Neuron (in vitro differentiated cells): ENCODE results near the gene TMEM178B.

Source experiments
- H2AFZ ChIP-seq: one replicate; pipeline ENCODE4 v1.6.1; 2013; ENCODE audit warnings: low read depth, mild to moderate bottlenecking, inconsistent platforms, low read length, moderate library complexity
- H3K27me3 ChIP-seq: one replicate; pipeline ENCODE4 v1.6.1; 2013; ENCODE audit warnings: low read length; ENCODE audit not compliant: insufficient read depth
- H3K36me3 ChIP-seq: one replicate; pipeline ENCODE4 v1.6.1; 2013; ENCODE audit warnings: low read length; ENCODE audit not compliant: insufficient read depth
- H3K4me1 ChIP-seq: one replicate; pipeline ENCODE4 v1.6.1; 2013; ENCODE audit warnings: low read length; ENCODE audit not compliant: insufficient read depth
- H3K4me3 ChIP-seq: 2 replicates; pipeline ENCODE4 v1.5.1; 2013; ENCODE audit warnings: mild to moderate bottlenecking, low read length, moderate library complexity
- H3K9me3 ChIP-seq: one replicate; pipeline ENCODE4 v1.6.1; 2013; ENCODE audit warnings: low read length

TMEM178B gene

DNA sequence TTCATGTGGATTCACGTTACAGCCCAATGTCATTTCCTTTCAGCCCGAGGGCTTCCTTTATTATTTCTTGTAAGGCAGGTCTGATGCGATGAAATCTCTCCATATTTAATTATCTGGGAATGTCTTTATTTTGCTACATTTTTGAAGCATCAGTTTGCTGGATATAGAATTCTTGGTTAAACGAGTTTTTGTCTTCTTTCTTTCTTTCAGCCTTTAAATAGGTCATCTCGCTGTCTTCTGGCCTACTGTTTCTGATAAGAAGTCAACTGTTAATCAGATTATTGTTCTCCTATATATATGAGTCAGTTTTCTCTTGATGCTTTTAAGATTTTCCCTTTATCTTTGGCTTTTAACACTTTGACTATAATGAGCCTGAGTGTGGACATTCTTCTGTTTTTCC, 184.7 kb downstream of the TMEM178B start:
- Histone ChIP-seq H2AFZ (no peak overlapping the region), H3K36me3 (no peaks in the 10 kb centered on the region), H3K9me3 (no peaks in the 10 kb centered on the region), H3K27me3 (no peaks in the 10 kb centered on the region), H3K4me3 (no peak overlapping the region), H3K4me1 (peaks cover 19% of the 10 kb centered on the region)

DNA sequence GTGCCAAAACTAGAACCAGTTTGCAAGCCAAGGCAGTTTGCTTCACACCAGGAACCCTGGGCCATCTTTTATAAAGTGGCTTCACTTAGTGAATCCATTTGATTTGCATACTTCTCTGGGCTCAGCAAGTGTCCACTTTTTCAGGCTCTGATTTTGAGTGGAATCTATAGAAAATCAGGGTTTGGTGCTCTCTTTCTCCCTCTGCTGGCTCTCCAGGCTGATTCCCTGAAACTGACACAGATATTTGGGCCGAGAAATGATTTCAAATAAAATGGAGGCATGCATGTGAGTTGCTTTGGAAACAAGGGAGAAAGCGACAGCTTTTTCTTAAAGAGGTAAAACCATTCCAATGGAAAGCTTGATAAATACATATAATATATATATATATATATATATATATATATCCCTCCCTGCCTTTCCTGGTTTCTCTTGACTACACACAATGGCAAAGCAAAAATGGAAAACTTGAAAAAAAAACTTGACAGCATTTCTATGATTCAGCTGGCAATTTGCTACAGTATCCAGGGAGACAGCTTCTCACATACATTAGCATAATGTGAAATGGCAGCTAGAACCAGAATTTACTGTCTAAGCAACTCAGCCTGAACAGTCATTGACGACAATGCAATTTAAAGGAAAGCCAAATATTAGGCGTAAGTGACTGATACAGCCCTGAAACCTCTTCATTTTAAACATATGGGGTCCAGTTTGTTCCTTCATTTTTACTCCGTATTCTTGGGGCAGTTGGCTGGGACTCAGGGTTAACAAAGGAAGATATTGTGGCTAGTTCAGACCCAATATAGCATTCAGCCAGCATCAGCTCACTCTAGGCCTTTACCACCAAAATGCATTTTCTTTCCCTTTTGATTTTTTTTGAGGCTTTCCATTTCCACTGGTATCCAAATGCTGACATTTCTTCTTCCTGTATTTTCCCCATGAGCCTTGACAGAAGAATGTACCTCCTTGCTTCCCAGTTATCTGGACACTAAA, 188.5 kb downstream of the TMEM178B start:
- H3K36me3 ChIP-seq = no peaks in the 10 kb centered on the region
- H2AFZ ChIP-seq = peak overlapping the region; percentile 32
- no peaks in the 10 kb centered on the region for H3K27me3 ChIP-seq
- H3K4me1 ChIP-seq = peaks cover 23% of the 10 kb centered on the region
- no peaks in the 10 kb centered on the region for H3K9me3 ChIP-seq
- H3K4me3 ChIP-seq = no peak overlapping the region

DNA sequence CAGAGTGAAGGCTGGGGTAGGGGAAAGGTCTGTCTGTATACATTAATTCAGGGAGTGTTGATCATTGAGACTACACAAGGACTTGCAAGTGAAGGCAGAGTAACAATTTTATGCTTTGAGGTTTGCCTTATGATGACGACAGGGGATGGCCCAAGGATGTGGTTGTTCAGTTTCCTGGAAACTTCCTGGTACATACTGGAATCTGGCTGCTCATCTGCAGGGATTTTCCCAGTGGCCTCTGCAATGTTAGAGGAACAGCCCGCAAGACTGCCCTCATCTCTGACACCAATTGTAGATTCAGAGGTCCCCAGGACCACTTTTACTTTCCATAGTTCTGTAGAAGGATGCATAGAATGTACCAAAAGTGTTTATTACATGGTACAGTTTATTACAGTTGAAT, 189.6 kb downstream of the TMEM178B start:
- Histone ChIP-seq H3K27me3 (no peaks in the 10 kb centered on the region), H3K36me3 (no peaks in the 10 kb centered on the region), H3K4me1 (peaks cover 23% of the 10 kb centered on the region), H3K4me3 (no peak overlapping the region), H2AFZ (no peak overlapping the region), H3K9me3 (no peaks in the 10 kb centered on the region)

DNA sequence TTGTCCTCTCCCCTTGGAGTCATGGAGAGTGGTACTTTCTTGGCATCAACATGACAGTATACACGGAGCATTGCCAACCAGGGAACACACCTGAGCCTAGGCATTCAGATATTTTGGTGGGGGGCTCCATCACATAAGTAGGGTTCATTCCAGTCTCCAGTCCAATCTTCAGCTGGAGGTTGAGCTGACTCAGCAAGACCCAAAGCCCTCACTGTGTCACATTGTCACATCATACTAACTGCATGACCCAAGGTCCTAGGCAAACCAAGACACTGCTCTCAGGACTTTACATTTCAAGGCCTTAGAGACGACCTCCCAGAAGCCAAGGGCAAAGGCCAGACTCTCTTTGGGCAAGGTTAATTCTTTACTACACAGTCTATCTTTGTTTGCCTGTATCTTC, 190.1 kb downstream of the TMEM178B start:
- Histone ChIP-seq H3K27me3 (no peaks in the 10 kb centered on the region), H3K4me3 (no peak overlapping the region), H3K4me1 (peaks cover 23% of the 10 kb centered on the region), H3K9me3 (no peaks in the 10 kb centered on the region), H2AFZ (no peak overlapping the region), H3K36me3 (no peaks in the 10 kb centered on the region)

DNA sequence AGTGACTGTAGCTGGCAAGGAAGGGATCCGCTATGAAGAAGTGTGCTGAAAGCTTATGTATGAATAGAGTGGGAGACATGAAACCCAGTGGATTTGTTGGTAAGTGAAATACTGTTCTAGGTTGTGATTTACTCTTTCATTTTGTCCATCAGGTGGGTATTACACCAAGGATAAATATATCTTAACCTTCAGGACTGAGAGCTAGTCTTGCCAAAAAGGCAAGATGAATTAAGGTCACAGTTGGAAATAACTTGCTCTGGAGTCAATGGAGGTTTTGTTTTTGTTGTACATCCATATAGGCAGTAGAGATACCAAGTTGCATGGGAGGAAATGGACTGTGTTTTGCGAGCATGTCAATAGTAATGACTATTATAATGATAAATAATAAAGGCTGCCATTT, 190.6 kb downstream of the TMEM178B start:
- H3K36me3 ChIP-seq = no peaks in the 10 kb centered on the region
- no peaks in the 10 kb centered on the region for H3K9me3 ChIP-seq
- H3K4me3 ChIP-seq = no peak overlapping the region
- H2AFZ ChIP-seq = no peak overlapping the region
- H3K4me1 ChIP-seq = peaks cover 23% of the 10 kb centered on the region
- H3K27me3 ChIP-seq = no peaks in the 10 kb centered on the region

DNA sequence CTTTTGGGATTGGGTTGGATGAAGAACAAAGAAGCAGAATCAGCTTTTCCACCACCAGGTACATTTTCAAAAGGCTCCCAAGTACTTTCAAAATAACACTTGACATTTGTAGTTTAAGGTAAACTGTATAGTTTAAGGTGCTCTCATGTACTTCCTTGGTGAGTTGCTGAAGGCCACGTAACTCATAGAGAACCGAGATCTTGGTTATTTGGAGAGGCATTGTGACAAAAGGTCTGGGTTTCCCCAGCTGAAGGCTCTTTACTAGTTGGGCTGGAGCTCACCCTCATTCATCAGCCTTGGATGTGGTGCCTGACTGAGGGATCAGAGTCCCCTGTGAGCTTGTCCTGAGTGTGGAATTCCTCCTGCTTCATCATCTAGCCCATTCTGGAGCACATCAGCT, 191.8 kb downstream of the TMEM178B start:
- H3K4me1 ChIP-seq = peaks cover 23% of the 10 kb centered on the region
- no peak overlapping the region for H2AFZ ChIP-seq
- no peaks in the 10 kb centered on the region for H3K27me3 ChIP-seq
- H3K9me3 ChIP-seq = no peaks in the 10 kb centered on the region
- H3K36me3 ChIP-seq = no peaks in the 10 kb centered on the region
- H3K4me3 ChIP-seq = no peak overlapping the region

DNA sequence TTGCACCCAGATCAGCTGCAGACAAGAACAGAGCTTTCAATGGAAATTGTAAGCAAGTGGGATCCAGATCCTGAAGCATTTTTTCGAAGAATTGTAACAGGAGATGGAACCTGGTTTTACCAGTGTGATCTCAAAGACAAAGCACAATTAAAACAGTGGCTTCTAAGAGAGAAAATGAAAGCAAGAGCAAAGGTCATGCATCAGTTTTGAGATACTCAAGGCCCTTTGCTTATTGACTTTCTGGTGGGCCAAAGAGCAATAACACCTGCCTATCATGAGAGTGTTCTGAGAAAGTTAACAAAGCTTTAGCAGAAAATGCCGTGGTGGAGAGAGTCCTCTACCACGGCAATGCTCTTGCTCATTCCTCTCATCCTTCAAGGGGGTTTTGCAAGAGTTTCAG, 194.8 kb downstream of the TMEM178B start:
- H2AFZ ChIP-seq = no peak overlapping the region
- no peaks in the 10 kb centered on the region for H3K36me3 ChIP-seq
- H3K4me1 ChIP-seq = peaks cover 4% of the 10 kb centered on the region
- no peak overlapping the region for H3K4me3 ChIP-seq
- H3K27me3 ChIP-seq = no peaks in the 10 kb centered on the region
- no peaks in the 10 kb centered on the region for H3K9me3 ChIP-seq

DNA sequence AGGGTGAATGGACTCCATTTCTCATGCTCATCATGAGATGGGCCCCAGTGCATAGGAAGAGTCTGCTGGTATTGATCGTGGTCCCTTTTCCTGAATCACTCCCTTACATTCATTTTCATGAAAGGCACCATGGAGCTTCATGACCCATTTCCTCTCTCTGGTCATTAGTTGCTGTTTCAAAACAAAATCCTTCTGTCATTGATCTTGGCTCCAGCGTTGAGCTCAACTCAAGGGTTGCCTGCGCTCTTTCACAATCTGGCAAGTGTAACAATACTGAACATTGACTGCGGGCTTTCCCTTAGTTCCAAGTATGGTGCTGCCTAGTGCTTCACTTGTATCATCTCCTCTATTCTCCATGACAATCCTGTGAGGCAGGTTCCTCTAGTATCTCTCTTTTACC, 197.6 kb downstream of the TMEM178B start:
- Histone ChIP-seq H3K4me1 (no peaks in the 10 kb centered on the region), H3K9me3 (no peaks in the 10 kb centered on the region), H3K4me3 (no peak overlapping the region), H2AFZ (no peak overlapping the region), H3K36me3 (no peaks in the 10 kb centered on the region), H3K27me3 (no peaks in the 10 kb centered on the region)

DNA sequence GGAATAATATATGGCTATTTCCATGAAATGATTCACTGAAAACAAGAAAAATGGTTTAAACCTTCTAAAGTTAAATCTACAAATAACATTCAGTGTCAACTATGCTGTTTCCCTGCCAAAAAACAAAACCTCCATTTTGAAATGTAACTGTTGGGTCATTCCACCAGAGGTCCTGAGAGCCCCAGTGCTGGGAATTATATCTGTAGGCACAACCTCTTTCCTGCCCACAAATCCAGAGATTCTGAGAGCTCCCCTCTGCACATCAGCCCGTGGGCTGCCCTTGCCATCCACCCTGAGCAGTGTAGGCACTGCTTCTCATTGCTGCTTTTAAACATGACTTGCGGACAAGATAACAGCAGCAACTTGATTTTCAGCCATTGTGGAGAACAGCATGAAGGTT, 198.6 kb downstream of the TMEM178B start:
- Histone ChIP-seq H2AFZ (no peak overlapping the region), H3K27me3 (no peaks in the 10 kb centered on the region), H3K4me1 (no peaks in the 10 kb centered on the region), H3K4me3 (no peak overlapping the region), H3K9me3 (no peaks in the 10 kb centered on the region), H3K36me3 (no peaks in the 10 kb centered on the region)

DNA sequence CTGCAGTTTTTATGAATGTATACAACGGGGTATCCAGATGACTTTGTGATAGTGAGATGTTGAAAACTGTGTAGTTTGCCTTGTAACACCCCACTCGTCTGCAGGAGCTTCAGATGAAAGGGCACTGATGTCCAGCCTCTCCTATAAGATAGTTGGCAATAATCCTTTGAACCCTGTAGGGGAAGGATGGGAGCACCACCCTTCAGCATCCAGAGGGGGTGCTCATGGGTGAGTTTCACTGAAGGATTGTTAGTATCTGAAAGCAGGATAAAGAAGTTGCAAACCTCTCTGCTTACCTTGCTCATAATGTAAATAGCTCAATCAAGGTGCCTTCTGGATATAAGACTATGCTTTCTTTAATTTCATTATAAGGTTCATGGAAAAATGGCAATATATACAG, 201.5 kb downstream of the TMEM178B start:
- no peaks in the 10 kb centered on the region for H3K4me1 ChIP-seq
- H3K4me3 ChIP-seq = no peak overlapping the region
- H3K27me3 ChIP-seq = no peaks in the 10 kb centered on the region
- H3K36me3 ChIP-seq = no peaks in the 10 kb centered on the region
- H3K9me3 ChIP-seq = no peaks in the 10 kb centered on the region
- no peak overlapping the region for H2AFZ ChIP-seq

DNA sequence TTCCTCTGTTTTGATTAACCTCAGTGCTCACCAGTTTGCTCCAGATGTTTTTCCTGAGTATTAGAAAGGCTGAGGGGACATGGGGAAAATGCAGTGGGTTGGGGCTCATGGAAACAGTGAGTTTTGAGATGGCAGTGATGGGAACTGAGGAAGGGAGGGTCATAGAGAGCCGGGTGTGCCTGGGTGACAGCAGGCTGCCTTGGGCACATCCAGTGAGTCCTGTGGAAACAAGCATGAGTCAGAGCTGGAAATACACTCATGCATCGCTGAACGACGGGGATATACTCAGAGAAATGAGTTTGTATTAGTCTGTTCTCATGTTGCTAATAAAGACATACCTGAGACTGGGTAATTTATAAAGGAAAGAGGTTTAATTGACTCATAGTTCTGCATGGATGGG, 202.2 kb downstream of the TMEM178B start:
- Histone ChIP-seq H3K36me3 (no peaks in the 10 kb centered on the region), H3K4me3 (no peak overlapping the region), H2AFZ (no peak overlapping the region), H3K27me3 (no peaks in the 10 kb centered on the region), H3K9me3 (no peaks in the 10 kb centered on the region), H3K4me1 (no peaks in the 10 kb centered on the region)

DNA sequence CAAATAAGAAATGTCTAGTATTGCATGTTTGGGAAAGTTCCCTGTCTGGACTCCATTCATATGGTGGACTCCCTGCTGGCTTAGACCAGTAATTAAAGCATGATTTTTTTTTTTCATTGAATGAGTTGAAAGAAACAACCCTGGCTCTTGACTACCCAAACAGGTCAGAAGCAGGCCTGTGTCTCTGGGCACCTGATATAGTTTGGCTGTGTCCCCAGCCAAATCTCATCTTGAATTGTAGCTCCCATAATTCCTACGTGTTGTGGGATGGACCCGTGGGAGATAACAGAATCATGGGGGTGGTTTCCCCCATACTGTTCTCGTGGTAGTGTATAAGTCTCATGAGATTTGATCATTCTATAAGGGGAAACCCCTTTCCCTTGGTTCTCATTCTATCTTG, 206.2 kb downstream of the TMEM178B start:
- H3K36me3 ChIP-seq = no peaks in the 10 kb centered on the region
- no peaks in the 10 kb centered on the region for H3K27me3 ChIP-seq
- H3K4me1 ChIP-seq = no peaks in the 10 kb centered on the region
- no peak overlapping the region for H2AFZ ChIP-seq
- no peak overlapping the region for H3K4me3 ChIP-seq
- no peaks in the 10 kb centered on the region for H3K9me3 ChIP-seq

DNA sequence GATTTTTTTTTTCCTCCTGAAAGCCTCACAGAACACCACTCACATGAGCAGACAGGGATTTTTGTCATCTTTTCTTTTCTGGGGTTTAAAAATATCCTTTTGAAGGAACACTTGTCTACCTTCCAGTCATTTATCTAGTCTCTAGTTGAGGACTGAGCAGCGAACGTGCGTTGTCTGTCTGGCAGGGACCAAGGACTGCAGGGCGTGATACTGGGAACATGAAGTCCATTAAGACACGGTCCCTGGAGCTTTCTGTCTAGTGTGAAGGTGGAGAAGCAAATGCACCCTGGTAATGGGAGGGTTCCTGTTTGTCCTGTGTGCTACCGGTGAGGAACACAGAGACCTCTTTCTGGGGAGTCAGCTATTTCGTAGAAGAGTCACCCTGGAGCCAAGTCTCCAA, 207.4 kb downstream of the TMEM178B start:
- no peak overlapping the region for H3K4me3 ChIP-seq
- H2AFZ ChIP-seq = no peak overlapping the region
- no peaks in the 10 kb centered on the region for H3K36me3 ChIP-seq
- no peaks in the 10 kb centered on the region for H3K9me3 ChIP-seq
- H3K27me3 ChIP-seq = no peaks in the 10 kb centered on the region
- no peaks in the 10 kb centered on the region for H3K4me1 ChIP-seq

DNA sequence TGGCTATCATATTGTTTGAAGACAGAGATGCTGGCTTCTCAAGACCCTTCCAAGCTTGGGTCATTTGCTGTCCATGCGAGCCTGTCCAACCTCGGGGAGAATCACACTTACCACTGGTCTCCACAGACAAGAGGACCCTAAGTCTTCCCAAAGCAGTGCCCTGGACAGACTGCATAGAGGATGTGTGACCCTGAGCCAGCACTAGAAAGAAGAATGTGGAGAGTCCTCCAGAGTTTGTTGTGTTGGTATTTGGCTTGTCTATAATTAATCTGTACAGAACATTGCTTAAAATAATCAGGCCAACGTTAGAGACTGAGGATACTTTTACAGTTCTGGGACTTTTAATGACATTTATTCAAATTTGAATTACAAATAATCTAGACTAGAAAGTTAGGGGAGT, 212.7 kb downstream of the TMEM178B start:
- Histone ChIP-seq H3K4me3 (no peak overlapping the region), H3K36me3 (no peaks in the 10 kb centered on the region), H3K4me1 (peaks cover 13% of the 10 kb centered on the region), H3K9me3 (no peaks in the 10 kb centered on the region), H3K27me3 (no peaks in the 10 kb centered on the region), H2AFZ (no peak overlapping the region)
